NCI-H2107 treated with DMSO at 0.1 percent for 48 hours (cell line): ENCODE results near the gene MAFG.

Experiments
- DNase-seq: peaks from one replicate; lab custom pipeline; 2025; ENCODE audit not compliant: unreplicated experiment; lab: John Stamatoyannopoulos, UW

The MAFG gene

DNA sequence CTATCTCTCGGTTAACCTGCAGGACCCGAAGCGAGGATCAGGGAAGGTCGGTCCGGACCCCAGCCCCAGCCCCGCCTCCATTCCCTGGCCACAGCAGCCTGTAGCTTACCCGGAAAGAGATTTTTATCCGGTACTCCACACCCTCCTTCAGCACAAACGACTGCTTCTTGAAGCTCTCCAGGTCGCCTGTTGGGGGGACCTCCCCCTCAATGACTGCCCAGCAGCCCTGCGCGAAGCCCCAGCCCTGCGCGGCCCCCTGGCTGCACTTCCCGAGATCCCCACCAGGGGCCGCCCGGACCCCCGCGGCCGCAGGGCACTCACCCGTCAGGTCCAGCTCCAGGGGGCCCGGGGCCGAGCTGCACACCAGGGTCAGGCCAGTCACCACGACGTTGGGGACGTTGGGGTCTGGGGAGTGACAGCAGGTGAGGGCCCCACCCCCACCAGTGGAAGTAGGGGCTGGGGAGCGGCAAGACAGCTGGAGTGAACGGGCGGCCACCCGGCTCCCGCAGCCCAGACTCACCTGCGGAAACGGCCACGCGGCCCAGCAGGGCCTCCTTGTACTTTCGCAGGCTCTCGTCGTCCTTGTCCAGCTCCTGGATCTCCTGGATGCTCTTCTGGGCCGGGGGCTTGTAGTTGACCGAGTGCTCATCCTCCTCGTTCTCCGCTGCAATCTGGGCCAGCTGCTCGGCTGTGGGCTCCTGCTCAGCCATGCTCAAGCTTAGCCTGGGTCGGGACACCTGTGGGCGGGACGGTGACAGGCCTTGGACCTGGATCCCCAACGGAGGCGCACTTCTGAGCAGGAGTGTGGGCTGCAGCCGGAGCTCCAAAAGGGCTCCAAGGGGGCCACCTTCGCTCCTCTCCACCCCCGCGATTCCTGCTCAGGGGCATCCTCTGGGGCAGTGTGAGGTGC is 58.1 kb downstream of the MAFG start:
- DNase-seq: no peak

DNA sequence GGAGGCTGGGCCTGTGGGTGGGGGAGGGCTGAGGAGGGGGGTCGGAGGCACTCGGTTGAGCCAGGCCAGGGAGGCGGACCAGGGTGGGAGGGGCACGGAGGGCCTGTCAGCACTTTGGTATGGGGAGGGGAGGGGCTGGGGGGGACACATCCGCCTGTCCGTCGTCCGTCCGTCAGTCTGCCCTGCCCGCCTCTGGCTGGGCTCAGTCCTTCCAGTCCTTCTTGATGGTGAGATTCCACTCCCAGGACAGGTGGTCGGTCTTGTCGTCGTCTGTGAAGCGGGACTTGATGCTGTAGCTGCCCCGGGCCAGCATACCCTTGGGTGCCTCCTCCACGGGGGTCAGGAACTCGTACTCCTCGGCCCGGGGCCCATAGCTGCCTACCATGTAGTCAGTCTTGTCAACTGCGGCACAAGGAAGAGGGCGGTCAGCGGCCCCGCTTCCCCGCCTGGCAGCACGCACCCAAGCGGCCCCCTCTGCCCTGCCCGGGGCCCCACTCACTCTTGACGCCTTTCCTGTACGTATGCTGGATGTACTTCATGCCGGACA is 58.8 kb downstream of the MAFG start:
- no peak for DNase-seq
